GM12801 (cell line): ENCODE data around the gene PRRC2A.

Source experiments
- CTCF ChIP-seq: IDR thresholded peaks from one replicate; pipeline ENCODE4 v1.5.1; 2011; ENCODE audit warnings: control low read depth; ENCODE audit not compliant: insufficient read length; ENCODE audit errors: extremely low read depth

PRRC2A gene

GRCh38 chr6:31581434-31582229, 38.9 kb upstream of the PRRC2A start:
- no peak for TF ChIP-seq CTCF

GRCh38 chr6:31582230-31582643, 38.3 kb upstream of the PRRC2A start, which contains the start of gene LTB:
Gene LTB, minus strand, starts transcription at chr6:31582424. Its CDS starts 7 bp downstream, at chr6:31582417.
- no peak for TF ChIP-seq CTCF

GRCh38 chr6:31585491-31585890, 35.0 kb upstream of the PRRC2A start:
- no peak for TF ChIP-seq CTCF

GRCh38 chr6:31586008-31586407, 34.5 kb upstream of the PRRC2A start, which contains the start of gene LST1:
Gene LST1, plus strand, starts transcription at chr6:31586277. Its CDS starts 1,023 bp downstream, at chr6:31587300.
- no peak for TF ChIP-seq CTCF

- TF ChIP-seq CTCF: no peak
Measured at GRCh38 chr6:31586599-31587281, 33.8 kb upstream of the PRRC2A start.

- TF ChIP-seq CTCF: no peak
Measured at GRCh38 chr6:31587791-31588777, 32.4 kb upstream of the PRRC2A start.
